HEK293T (cell line): ENCODE data around the gene RGS9BP.
"Not testable (repeated sequence)": the region's sequence is repeated elsewhere in the genome, so short reads cannot be mapped to it uniquely, and the experiment has no call there.

ENCODE experiments used
- CTCF ChIA-PET: fragments of 350-600 bp; formaldehyde crosslinking; extraction: SDS; loops from one replicate; lab custom pipeline; 2021; ENCODE audit warnings: antibody characterized with exemption, inconsistent platforms; lab: Yijun Ruan, JAX
- POLR2A ChIA-PET: fragments of 350-600 bp; formaldehyde crosslinking; extraction: SDS; loops from one replicate; lab custom pipeline; 2020; ENCODE audit warnings: antibody characterized with exemption, inconsistent platforms; lab: Yijun Ruan, JAX
- DNase-seq: peaks from one replicate; pipeline ENCODE4 v3.0.0; 2012; ENCODE audit warnings: mixed read lengths; ENCODE audit errors: extremely low spot score
- ARNT ChIP-seq: fragments of 450-650 bp; IDR thresholded peaks from 2 replicates; pipeline ENCODE4 v1.6.1; 2017; ENCODE audit warnings: mild to moderate bottlenecking
- BHLHE40 ChIP-seq: fragments of 450-650 bp; IDR thresholded peaks from 2 replicates; pipeline ENCODE4 v1.6.1; 2016; ENCODE audit warnings: mild to moderate bottlenecking, moderate library complexity, borderline replicate concordance
- CTBP1 ChIP-seq: fragments of 450-650 bp; IDR thresholded peaks from 2 replicates; pipeline ENCODE4 v1.6.1; 2016; ENCODE audit warnings: borderline replicate concordance
- ELF4 ChIP-seq: fragments of 450-650 bp; IDR thresholded peaks from 2 replicates; pipeline ENCODE4 v1.6.1; 2017; ENCODE audit warnings: antibody characterized with exemption
- FOXA1 ChIP-seq: fragments of 450-650 bp; IDR thresholded peaks from 2 replicates; pipeline ENCODE4 v1.6.1; 2016; ENCODE audit warnings: mild to moderate bottlenecking
- FOXK2 ChIP-seq: fragments of 450-650 bp; IDR thresholded peaks from 2 replicates; pipeline ENCODE4 v1.6.1; 2016; ENCODE audit warnings: mild to moderate bottlenecking
- FOXM1 ChIP-seq: fragments of 450-650 bp; IDR thresholded peaks from 2 replicates; pipeline ENCODE4 v1.6.1; 2017; ENCODE audit warnings: mild to moderate bottlenecking, borderline replicate concordance
- HDGF ChIP-seq: fragments of 450-650 bp; IDR thresholded peaks from 2 replicates; pipeline ENCODE4 v1.6.1; 2017; ENCODE audit warnings: antibody characterized with exemption, borderline replicate concordance
- L3MBTL2 ChIP-seq: fragments of 450-650 bp; conservative IDR thresholded peaks from 2 replicates; pipeline ENCODE4 v1.6.1; 2016; ENCODE audit warnings: mild to moderate bottlenecking
- LEF1 ChIP-seq: fragments of 450-650 bp; IDR thresholded peaks from 2 replicates; pipeline ENCODE4 v1.6.1; 2017; ENCODE audit warnings: mild to moderate bottlenecking, borderline replicate concordance
- NFRKB ChIP-seq: fragments of 450-650 bp; IDR thresholded peaks from 2 replicates; pipeline ENCODE4 v1.6.1; 2016; ENCODE audit warnings: mild to moderate bottlenecking, moderate library complexity
- SP1 ChIP-seq: fragments of 450-650 bp; IDR thresholded peaks from 2 replicates; pipeline ENCODE4 v1.6.1; 2017
- SUZ12 ChIP-seq: fragments of 450-650 bp; IDR thresholded peaks from 2 replicates; pipeline ENCODE4 v1.6.1; 2016; ENCODE audit warnings: mild to moderate bottlenecking
- TARDBP ChIP-seq: fragments of 450-650 bp; IDR thresholded peaks from 2 replicates; pipeline ENCODE4 v1.6.1; 2016
- ZNF384 ChIP-seq: fragments of 450-650 bp; IDR thresholded peaks from 2 replicates; pipeline ENCODE4 v1.6.1; 2016
- TF ChIP-seq, protein P1 (sequence below): fragments of 450-650 bp; IDR thresholded peaks from 2 replicates; pipeline ENCODE4 v1.6.1; 2016

The RGS9BP gene

DNA sequence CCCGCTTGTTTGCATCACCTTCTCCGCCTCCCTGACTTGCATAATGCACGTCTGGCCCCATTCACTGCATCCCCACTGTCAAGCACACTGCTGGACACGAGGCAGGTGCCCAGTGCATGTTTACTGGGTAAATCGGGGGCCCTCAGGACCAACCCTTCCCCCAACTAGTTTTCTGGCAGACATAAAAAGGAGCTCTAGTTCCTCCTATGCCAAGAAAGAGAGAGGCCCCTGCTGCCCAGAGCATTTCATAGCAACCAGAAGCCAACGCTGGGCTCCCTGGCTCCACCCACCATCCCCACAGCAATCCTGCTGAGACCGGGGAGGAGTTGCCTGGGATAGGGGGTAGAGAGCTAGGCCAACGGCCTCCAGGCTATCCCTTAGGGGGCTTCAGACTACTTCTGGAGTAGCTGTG, 23.9 kb upstream of the RGS9BP start:
- CTCF ChIA-PET, result interaction anchor here (1.7 kb wide), 1 partner anchor 19 kb away, joined by 4 read pairs; no protein-coding TSS in a partner anchor
- POLR2A ChIA-PET, result no interaction called here
- peak; percentile 43 for DNase-seq
- TF ChIP-seq SUZ12 (no peak), BHLHE40 (no peak), ZNF384 (no peak), SP1 (no peak), L3MBTL2 (no peak), NFRKB (no peak), FOXA1 (no peak), ARNT (no peak), HDGF (no peak), LEF1 (no peak), FOXM1 (no peak), CTBP1 (no peak), FOXK2 (no peak), TARDBP (no peak), ELF4 (no peak)
- TF ChIP-seq, protein P1, sequence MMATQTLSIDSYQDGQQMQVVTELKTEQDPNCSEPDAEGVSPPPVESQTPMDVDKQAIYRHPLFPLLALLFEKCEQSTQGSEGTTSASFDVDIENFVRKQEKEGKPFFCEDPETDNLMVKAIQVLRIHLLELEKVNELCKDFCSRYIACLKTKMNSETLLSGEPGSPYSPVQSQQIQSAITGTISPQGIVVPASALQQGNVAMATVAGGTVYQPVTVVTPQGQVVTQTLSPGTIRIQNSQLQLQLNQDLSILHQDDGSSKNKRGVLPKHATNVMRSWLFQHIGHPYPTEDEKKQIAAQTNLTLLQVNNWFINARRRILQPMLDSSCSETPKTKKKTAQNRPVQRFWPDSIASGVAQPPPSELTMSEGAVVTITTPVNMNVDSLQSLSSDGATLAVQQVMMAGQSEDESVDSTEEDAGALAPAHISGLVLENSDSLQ, result no peak

DNA sequence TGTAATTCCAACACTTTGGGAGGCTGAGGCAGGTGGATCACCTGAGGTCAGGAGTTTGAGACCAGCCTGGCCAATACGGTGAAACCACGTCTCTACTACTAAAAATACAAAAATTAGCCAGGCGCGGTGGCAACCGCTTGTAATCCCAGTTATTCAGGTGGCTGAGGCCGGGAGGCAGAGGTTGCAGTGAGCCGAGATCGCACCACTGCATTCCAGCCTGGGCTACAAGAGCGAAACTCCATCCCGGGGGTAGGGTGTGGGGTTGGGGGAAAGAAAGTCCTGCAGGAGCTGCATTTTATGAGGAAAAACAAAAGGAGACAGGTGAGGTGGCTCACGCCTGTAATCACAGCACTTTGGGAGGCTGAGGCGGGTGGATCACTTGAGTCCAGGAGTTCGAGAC, 23.3 kb upstream of the RGS9BP start:
- CTCF ChIA-PET, result interaction anchor here (1.7 kb wide), 1 partner anchor 20 kb away, joined by 4 read pairs; no protein-coding TSS in a partner anchor
- POLR2A ChIA-PET, DNase-seq: not testable (repeated sequence)

DNA sequence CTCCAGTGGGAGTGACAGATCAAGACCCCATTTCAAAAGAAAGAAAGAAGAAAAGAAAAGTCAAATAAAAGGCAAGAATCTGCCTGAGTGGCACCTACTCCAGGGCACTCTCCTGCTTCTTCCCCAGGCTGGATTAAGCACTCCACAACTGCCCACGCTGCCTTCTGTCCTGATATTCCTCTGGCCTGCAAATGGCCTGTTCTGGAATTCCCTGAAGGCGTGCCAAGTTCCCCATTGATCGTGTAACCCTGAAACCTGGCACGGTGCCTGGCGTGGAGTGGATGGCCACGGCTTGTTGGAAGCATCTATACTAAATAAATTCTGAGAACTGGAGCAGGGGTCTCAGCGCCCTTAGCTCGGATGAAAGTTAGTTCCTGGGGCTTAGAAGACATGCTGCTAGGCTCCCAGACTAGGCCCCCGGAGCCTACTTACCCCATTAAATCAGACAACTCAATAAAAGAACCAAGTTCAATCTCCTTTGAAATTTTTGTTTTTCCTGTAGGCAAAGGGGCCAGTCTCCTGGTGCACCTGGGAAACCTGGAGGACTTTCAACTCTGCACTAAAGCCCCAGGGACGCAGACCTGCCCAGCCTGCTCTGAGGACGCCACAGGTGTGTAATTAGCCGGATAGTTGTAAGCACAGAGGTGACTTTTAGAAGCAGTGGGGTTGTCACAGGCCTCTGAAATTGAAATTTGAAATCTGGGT, 22.6 kb upstream of the RGS9BP start:
- ChIA-PET POLR2A (no interaction called here), CTCF (interaction anchor here (1.7 kb wide), 1 partner anchor 20 kb away, joined by 4 read pairs; no protein-coding TSS in a partner anchor)
- no peak for DNase-seq
- TF ChIP-seq ZNF384, result no peak
- no peak for TF ChIP-seq FOXK2
- no peak for TF ChIP-seq SUZ12
- TF ChIP-seq, protein P1, result no peak

DNA sequence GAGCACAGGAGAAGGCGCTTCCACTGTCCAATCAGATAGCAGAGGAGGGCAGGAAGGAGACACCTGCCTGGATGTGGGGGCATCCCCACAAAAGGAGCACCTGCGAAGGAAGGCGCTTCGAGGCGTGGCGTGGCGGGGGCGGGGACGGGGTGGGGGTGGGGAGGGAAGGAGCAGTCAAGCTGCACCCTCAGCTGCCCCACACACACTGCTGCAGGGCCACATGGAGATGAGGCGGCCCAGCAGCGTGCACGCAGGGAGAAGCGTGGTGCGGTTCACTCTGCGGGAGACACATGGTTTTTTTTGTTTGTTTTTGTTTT, 22.1 kb upstream of the RGS9BP start:
- DNase-seq, result no peak
- ChIA-PET POLR2A (no interaction called here), CTCF (no interaction called here)
- TF ChIP-seq FOXA1 (no peak), L3MBTL2 (no peak), ELF4 (no peak), ZNF384 (no peak), CTBP1 (no peak)

DNA sequence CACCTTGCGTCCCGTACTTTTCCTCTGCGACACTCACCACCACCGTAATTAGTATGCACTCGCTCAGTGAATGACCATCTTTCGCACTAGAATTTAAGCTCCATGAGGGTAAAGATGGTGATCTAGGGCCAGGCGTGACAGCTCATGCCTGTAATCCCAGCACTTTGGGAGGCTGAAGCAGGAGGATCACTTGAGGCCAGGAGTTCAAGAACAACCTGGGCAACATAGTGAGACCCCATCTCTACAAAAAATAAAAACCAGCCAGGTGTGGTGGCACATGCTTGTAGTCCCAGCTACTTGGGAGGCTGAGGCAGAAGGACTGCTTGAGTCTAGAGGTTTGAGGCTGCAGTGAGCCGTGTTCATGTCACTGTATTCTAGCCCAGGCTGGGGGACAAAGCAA, 19.3 kb upstream of the RGS9BP start:
- CTCF ChIA-PET, result interaction anchor here (0.8 kb wide), 1 partner anchor 27 kb away, joined by 3 read pairs; no protein-coding TSS in a partner anchor
- DNase-seq, result not testable (repeated sequence)

DNA sequence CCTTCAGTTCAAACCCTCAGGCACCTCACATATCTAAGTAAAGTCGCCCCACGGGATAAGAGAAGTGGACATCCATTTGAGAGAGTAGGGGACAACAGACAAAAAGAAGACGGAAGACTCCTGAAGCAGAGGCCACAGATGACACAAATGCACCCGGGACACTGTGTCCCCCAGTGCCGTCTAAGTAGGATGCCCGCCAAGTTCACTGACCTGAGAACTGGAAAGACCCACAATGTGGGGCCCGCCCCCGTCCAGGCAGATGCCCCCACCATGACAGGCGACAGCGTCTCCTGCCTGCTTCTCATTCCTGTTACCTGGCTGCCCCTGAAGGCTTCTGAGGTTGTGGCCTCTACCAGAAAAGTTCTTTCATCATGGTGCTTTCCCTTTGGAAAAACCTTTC, 17.6 kb upstream of the RGS9BP start:
- ChIA-PET CTCF (no interaction called here), POLR2A (no interaction called here)
- TF ChIP-seq FOXA1, result no peak
- no peak for TF ChIP-seq SUZ12
- TF ChIP-seq BHLHE40, result no peak
- TF ChIP-seq ELF4, result no peak
- no peak for TF ChIP-seq NFRKB
- no peak for TF ChIP-seq HDGF
- TF ChIP-seq CTBP1, result no peak
- TF ChIP-seq FOXK2, result no peak
- no peak for TF ChIP-seq LEF1
- TF ChIP-seq L3MBTL2, result no peak
- TF ChIP-seq ARNT, result no peak
- TF ChIP-seq SP1, result no peak
- TF ChIP-seq, protein P1, result no peak
- TF ChIP-seq TARDBP, result no peak
- DNase-seq, result no peak

More for the DNA sequence above, 19.3 kb upstream of the RGS9BP start:
- POLR2A ChIA-PET, result not testable (repeated sequence)

DNA sequence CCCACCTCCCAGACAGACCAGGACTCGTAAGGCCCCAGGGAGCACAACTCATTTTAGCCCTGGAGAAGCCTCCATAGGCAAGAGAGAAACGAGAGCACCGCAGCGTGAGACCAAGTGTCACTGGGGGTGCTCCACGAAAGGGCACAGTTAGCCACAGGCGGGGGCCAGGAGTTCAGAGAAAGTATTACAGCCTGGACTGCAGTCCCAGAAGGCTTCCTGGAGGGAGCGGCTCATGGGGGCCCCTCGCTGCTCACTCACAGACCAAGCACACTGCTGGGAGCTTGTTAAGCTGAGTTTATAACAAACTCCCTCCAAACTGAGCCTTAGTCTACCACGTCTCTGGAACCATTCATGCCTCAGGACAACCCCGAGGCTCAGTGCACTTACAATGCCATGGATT, 17.1 kb upstream of the RGS9BP start:
- TF ChIP-seq SP1, result no peak
- no peak for TF ChIP-seq BHLHE40
- no peak for TF ChIP-seq SUZ12
- TF ChIP-seq L3MBTL2, result no peak
- TF ChIP-seq ZNF384, result no peak
- no peak for TF ChIP-seq NFRKB
- no peak for TF ChIP-seq FOXK2
- TF ChIP-seq TARDBP, result no peak
- no peak for TF ChIP-seq ARNT
- POLR2A ChIA-PET, result no interaction called here
- DNase-seq, result no peak
- CTCF ChIA-PET, result no interaction called here

DNA sequence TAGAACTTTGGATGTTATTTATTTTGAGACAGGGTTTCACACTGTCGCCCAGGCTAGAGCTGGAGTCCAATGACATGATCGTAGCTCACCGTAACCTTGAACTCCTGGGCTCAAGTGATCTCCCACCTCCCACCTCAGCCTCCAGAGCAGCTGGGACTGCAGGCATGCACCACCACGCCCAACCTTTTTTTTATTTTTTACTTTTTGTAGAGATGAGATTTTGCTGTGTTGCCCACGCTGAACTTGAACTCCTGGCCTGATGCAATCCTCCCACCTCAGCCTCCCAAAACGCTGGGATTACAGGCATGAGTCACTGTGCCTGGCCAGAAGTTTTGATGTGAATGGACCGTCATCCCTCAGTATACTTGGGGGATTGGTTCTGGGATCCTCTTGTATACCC, 14.3 kb upstream of the RGS9BP start:
- CTCF ChIA-PET, result no interaction called here
- POLR2A ChIA-PET, result no interaction called here

More for the DNA sequence above, 14.3 kb upstream of the RGS9BP start:
- TF ChIP-seq LEF1 (no peak), SUZ12 (no peak), ELF4 (no peak), BHLHE40 (no peak), L3MBTL2 (no peak), HDGF (no peak), CTBP1 (no peak), TARDBP (no peak), SP1 (no peak), NFRKB (no peak), ARNT (no peak), FOXK2 (no peak), FOXM1 (no peak), FOXA1 (no peak)
- TF ChIP-seq, protein P1, result no peak
- DNase-seq, result no peak
